ENCODE results near the gene FES.
"Not testable (repeated sequence)": the region's sequence is repeated elsewhere in the genome, so short reads cannot be mapped to it uniquely, and the experiment has no call there.

Gene FES

DNA sequence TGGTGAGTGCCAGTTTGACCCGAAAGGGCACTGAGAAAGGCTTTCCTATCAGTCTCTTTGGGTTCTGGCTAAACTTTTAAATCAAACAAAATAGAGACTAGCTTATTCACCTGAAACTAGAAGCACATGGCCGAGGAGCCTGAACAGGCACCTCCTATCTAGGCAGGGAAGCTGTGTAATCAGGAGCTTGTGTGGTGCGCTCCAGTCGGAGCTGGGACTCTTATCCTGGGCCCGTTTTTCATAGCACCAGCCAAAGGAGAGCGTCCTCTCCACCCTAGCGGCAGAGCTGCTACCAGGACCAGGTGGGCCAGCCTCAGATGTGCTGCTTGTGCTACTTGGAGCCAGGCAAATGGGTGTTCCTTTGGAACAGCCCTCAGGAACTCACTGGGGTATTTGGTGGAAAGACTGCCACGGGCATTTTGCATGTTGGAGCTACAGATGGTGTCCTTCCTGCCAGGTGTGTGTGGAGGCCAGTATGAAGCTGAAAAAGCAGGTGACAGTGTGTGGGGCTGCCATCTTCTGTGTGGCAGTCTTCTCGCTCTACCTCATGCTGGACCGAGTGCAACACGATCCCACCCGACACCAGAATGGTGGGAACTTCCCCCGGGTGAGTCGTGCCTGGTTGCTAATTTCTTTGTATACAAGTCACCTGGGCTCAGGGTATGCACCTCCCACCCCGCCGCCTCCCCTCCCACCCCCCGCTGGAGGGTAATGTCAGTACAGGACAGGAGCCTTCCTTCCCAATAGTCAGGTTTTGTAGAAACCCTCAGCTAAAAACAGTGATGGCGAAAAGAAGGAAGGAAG lies 19.6 kb downstream of the FES start:
- TF ChIP-seq, protein P1, sequence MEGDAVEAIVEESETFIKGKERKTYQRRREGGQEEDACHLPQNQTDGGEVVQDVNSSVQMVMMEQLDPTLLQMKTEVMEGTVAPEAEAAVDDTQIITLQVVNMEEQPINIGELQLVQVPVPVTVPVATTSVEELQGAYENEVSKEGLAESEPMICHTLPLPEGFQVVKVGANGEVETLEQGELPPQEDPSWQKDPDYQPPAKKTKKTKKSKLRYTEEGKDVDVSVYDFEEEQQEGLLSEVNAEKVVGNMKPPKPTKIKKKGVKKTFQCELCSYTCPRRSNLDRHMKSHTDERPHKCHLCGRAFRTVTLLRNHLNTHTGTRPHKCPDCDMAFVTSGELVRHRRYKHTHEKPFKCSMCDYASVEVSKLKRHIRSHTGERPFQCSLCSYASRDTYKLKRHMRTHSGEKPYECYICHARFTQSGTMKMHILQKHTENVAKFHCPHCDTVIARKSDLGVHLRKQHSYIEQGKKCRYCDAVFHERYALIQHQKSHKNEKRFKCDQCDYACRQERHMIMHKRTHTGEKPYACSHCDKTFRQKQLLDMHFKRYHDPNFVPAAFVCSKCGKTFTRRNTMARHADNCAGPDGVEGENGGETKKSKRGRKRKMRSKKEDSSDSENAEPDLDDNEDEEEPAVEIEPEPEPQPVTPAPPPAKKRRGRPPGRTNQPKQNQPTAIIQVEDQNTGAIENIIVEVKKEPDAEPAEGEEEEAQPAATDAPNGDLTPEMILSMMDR (IDR thresholded peaks at IDR 0.05; ENCODE audit: low read depth, low read length), result no peak
- peak overlapping the region; percentile 76 for H3K4me3 ChIP-seq (ENCODE audit: low read depth, low read length)

DNA sequence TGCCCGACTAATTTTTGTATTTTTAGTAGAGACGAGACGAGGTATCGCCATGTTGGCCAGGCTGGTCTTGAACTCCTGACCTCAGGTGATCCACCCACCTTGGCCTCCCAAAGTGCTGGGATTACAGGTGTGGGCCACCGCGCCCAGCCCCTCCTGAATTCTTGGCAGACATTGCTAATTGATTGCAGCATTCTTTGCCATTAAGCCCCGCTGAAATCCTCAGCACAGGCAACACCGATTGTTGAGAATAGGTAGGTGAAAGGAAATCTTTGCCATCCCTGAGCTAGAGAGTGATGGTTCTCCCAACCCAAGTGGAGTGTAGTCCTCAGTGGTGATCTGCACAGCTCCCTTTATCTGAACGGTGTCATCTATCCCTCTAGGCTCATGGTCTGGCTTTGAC lies 20.4 kb downstream of the FES start:
- TF ChIP-seq, protein P1 (IDR thresholded peaks at IDR 0.05; ENCODE audit: low read depth, low read length), result no peak
- no peak overlapping the region for H3K4me3 ChIP-seq (ENCODE audit: low read depth, low read length)

DNA sequence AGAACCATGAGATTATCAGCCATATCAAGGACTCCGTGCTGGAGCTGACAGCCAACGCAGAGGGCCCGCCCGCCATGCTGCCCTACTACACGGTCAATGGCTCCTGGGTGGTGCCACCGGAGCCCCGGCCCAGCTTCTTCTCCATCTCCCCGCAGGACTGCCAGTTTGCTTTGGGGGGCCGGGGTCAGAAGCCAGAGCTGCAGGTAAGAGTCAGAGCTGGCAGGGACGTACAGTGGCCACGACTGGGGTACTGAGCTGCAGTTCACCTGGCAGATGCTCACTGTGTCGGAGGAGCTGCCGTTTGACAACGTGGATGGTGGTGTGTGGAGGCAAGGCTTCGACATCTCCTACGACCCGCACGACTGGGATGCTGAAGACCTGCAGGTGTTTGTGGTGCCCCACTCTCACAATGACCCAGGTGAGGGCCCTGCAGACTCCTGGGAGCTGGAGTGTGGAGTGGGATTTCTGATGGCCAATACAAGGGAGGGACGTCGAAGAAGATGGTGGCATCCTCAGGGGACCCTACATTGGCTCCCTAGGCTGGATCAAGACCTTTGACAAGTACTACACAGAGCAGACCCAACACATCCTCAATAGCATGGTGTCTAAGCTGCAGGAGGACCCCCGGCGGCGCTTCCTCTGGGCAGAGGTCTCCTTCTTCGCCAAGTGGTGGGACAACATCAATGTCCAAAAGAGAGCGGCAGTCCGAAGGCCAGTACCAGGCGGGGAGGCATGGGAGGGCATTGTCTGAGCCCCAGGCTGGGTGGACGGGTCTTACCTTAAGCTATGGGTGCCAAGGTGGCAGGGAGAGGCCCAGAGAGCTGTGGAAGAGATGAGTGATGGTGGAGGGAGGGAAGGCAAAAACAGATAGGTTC lies 21.2 kb downstream of the FES start:
- TF ChIP-seq, protein P1 (IDR thresholded peaks at IDR 0.05; ENCODE audit: low read depth, low read length), result no peak
- H3K4me3 ChIP-seq (ENCODE audit: low read depth, low read length), result no peak overlapping the region

DNA sequence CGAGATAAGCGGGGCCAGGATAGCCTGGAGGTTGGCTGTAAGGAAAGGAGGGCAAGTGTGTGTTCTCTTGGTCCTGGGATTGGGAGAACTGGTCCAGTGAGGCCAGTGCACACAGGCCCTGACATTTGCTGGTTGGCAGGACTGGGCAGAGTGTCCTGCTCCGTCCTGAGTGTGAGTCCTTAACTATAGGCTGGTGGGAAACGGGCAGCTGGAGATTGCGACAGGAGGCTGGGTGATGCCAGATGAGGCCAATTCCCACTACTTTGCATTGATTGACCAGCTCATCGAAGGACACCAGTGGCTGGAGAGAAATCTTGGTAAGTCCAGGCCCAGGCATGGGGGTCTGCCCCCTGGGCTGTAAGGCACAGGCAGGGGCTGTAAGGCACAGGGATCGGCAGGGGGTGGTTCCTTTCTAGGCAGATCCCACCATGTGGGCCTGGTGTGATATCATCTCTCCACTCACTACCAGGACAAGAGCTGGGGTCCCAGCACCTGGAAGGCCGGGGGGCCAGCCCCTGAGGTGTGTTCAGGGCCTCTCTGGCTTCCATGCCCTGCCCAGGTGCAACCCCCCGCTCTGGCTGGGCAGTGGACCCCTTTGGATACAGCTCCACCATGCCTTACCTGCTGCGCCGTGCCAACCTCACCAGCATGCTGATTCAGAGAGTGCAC lies 22.0 kb downstream of the FES start:
- H3K4me3 ChIP-seq (ENCODE audit: low read depth, low read length), result no peak overlapping the region
- TF ChIP-seq, protein P1 (IDR thresholded peaks at IDR 0.05; ENCODE audit: low read depth, low read length), result no peak

DNA sequence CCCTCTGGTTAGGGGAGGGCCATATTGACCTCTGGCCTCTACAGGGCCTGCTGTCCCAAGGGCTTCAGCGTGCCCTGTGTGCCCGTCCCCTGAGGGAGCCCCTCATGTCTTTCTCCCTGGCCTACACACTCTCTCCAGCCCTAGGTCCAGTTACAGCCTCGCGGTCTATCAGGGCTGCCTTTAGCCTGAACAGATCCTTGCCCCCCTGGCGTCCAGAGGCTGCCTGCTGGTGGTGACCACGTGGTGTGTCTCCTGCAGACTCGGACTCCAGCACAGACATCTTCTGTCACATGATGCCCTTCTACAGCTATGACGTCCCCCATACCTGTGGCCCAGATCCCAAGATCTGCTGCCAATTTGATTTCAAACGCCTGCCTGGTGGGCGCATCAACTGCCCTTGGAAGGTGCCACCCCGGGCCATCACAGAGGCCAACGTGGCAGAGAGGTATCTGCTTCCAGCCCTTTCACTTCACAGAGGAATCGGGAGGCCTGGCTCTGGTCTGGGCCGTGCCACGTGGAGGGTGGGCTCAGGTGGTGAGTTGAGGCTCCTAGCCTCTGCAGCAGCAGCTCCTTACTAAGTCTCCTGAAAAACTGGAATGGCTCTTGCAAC lies 22.9 kb downstream of the FES start:
- TF ChIP-seq, protein P1 (IDR thresholded peaks at IDR 0.05; ENCODE audit: low read depth, low read length), result no peak
- H3K4me3 ChIP-seq (ENCODE audit: low read depth, low read length), result no peak overlapping the region

DNA sequence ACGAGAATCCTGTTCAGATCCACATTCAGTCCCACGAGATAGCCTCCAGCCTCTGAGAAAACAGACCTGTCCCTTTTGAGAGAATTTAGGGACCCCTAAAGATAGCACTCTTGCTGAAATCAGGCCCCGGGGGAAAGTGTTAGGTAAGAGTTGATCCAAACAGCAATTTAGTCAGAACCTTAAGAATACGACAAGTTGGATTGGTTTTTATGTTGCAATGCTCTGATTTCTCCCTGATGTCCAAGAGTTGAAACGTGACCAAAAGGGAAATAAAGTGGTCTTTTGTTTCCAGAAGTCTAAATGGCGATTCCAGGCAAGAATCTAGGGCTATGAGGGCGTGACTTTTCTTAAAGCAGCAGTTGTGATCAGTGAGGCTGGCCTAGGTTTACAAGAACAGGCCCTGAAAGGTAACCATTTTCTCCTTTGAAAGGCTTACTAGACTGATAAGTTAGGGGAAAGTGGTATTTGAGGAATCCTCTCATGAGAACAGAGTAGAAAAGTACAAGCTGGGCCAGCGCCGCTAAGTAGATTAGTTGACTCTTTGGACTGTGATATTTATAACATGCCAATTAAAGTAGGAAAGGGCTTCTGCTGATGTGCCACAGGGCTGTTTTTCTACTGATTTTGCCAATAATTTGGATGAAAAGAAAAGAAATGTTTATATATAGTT lies 23.7 kb downstream of the FES start:
- TF ChIP-seq, protein P1 (IDR thresholded peaks at IDR 0.05; ENCODE audit: low read depth, low read length), result no peak
- H3K4me3 ChIP-seq (ENCODE audit: low read depth, low read length), result no peak overlapping the region

DNA sequence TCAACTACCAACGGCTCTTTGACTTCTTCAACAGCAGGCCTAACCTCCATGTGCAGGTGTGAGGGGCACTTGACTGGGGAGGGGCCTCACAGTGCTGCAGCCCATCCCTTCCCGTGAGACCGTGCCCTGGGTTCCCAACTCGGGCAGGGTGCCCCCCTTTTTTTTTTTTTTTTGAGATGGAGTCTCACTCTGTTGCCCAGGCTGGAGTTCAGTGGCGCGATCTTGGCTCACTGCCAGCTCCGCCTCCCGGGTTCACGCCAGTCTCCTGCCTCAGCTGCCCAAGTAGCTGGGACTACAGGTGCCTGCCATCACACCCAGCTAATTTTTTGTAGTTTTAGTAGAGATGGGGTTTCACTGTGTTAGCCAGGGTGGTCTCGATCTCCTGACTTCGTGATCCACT lies 25.1 kb downstream of the FES start:
- H3K4me3 ChIP-seq (ENCODE audit: low read depth, low read length), result not testable (repeated sequence)
